Neural crest cell (in vitro differentiated cells): ENCODE results near the gene KRTAP10-11. TPM values are rescaled to one million over a fixed set of nuclear protein-coding genes. Genes with fewer than 3 reads are reported as not detected.
"Not testable (repeated sequence)": the region's sequence is repeated elsewhere in the genome, so short reads cannot be mapped to it uniquely, and the experiment has no call there.

Source experiments
- DNase-seq: peaks from one replicate; pipeline ENCODE4 v3.0.0; 2021; ENCODE audit warnings: low read depth, mixed read lengths, low spot score
- H3K27ac Mint-ChIP-seq: one replicate; pipeline ENCODE4 v1.8.0; 2021; ENCODE audit warnings: mild to moderate bottlenecking, mixed read lengths; ENCODE audit not compliant: unreplicated experiment
- H3K27me3 Mint-ChIP-seq: 2 replicates; pipeline ENCODE4 v1.8.0; 2021; ENCODE audit warnings: low read depth, mild to moderate bottlenecking, mixed read lengths
- H3K36me3 Mint-ChIP-seq: 2 replicates; pipeline ENCODE4 v1.8.0; 2021; ENCODE audit warnings: low read depth, mild to moderate bottlenecking, mixed read lengths
- H3K4me1 Mint-ChIP-seq: 2 replicates; pipeline ENCODE4 v1.8.0; 2021; ENCODE audit warnings: mixed read lengths
- H3K4me3 Mint-ChIP-seq: one replicate; pipeline ENCODE4 v1.8.0; 2021; ENCODE audit warnings: mild to moderate bottlenecking, mixed read lengths
- H3K9me3 Mint-ChIP-seq: 2 replicates; pipeline ENCODE4 v1.8.0; 2021; ENCODE audit warnings: mixed read lengths
- CTCF ChIP-seq: fragments of 200-600 bp; sonication (generic); conservative IDR thresholded peaks from 2 replicates; pipeline ENCODE4 v1.5.0; 2021; ENCODE audit warnings: antibody characterized with exemption, mild to moderate bottlenecking
- total RNA-seq: library from RNA; stranded (reverse); gene quantifications from 2 replicates; pipeline ENCODE4 v1.2.1, GENCODE V29; 2021

The KRTAP10-11 gene
- total RNA-seq, 1 donor from 2014 or later: not detected

- H3K4me3 Mint-ChIP-seq: no peak within 1 kb of the TSS
Measured at GRCh38 chr21:44626673-44627143, 19.5 kb upstream of the KRTAP10-11 start, which contains the start of gene KRTAP10-9. Gene KRTAP10-9 (plus strand): TSS chr21:44627093. CDS start chr21:44627172, 79 bp downstream.

GRCh38 chr21:44627181-44627822 is 18.9 kb upstream of the KRTAP10-11 start:
- H3K4me3 Mint-ChIP-seq, H3K27me3 Mint-ChIP-seq, H3K27ac Mint-ChIP-seq, DNase-seq, H3K4me1 Mint-ChIP-seq: not testable (repeated sequence)
- Mint-ChIP-seq H3K36me3 (peaks cover 10% of the 10 kb centered on the region), H3K9me3 (peaks cover 37% of the 10 kb centered on the region)

More at GRCh38 chr21:44626673-44627143, 19.5 kb upstream of the KRTAP10-11 start, which contains the start of gene KRTAP10-9:
- no peaks in the 10 kb centered on the region for H3K4me1 Mint-ChIP-seq
- peaks cover 10% of the 10 kb centered on the region for H3K36me3 Mint-ChIP-seq
- H3K27ac Mint-ChIP-seq: no peak within 1 kb of the TSS
- peaks cover 37% of the 10 kb centered on the region for H3K9me3 Mint-ChIP-seq
- no peak for TF ChIP-seq CTCF
- H3K27me3 Mint-ChIP-seq: peaks cover 4% of the 10 kb centered on the region
- DNase-seq: no peak

GRCh38 chr21:44627831-44628233 is 18.4 kb upstream of the KRTAP10-11 start:
- Mint-ChIP-seq H3K36me3 (peaks cover 10% of the 10 kb centered on the region), H3K9me3 (peaks cover 37% of the 10 kb centered on the region)
- not testable (repeated sequence) for H3K4me3 Mint-ChIP-seq, H3K4me1 Mint-ChIP-seq, H3K27ac Mint-ChIP-seq, H3K27me3 Mint-ChIP-seq, DNase-seq

- Mint-ChIP-seq H3K27me3 (peaks cover 12% of the 10 kb centered on the region), H3K9me3 (peaks cover 31% of the 10 kb centered on the region), H3K4me3 (no peak overlapping the region), H3K27ac (no peak overlapping the region), H3K36me3 (peaks cover 8% of the 10 kb centered on the region), H3K4me1 (no peaks in the 10 kb centered on the region)
- no peak for DNase-seq
- TF ChIP-seq CTCF: no peak
Measured at GRCh38 chr21:44628707-44629391, 17.4 kb upstream of the KRTAP10-11 start.

- peak overlapping the region; percentile 30 for H3K27ac Mint-ChIP-seq
- no peak overlapping the region for H3K4me3 Mint-ChIP-seq
- TF ChIP-seq CTCF: no peak
Measured at GRCh38 chr21:44630440-44630839, 15.8 kb upstream of the KRTAP10-11 start.

GRCh38 chr21:44632067-44632466 is 14.1 kb upstream of the KRTAP10-11 start:
- Mint-ChIP-seq H3K36me3 (peaks cover 5% of the 10 kb centered on the region), H3K4me3 (no peak overlapping the region), H3K27ac (no peak overlapping the region), H3K9me3 (peaks cover 18% of the 10 kb centered on the region), H3K4me1 (peaks cover 3% of the 10 kb centered on the region), H3K27me3 (peaks cover 16% of the 10 kb centered on the region)
- TF ChIP-seq CTCF: no peak
- DNase-seq: no peak

More at GRCh38 chr21:44630440-44630839, 15.8 kb upstream of the KRTAP10-11 start:
- Mint-ChIP-seq H3K27me3 (peaks cover 16% of the 10 kb centered on the region), H3K36me3 (peaks cover 5% of the 10 kb centered on the region), H3K9me3 (peaks cover 18% of the 10 kb centered on the region), H3K4me1 (no peaks in the 10 kb centered on the region)
- DNase-seq: no peak
